Activated T-cell treated with anti-CD3 and anti-CD28 coated beads for 1 hour (primary cell): ENCODE data around the gene PTGER3.
"Not testable (repeated sequence)": the region's sequence is repeated elsewhere in the genome, so short reads cannot be mapped to it uniquely, and the experiment has no call there.

ENCODE experiments used
- DNase-seq: peaks from one replicate; pipeline ENCODE4 v3.0.0-alpha.2; 2020; ENCODE audit warnings: low read depth

Gene PTGER3

GRCh38 chr1:70947835-70948234, 99.8 kb downstream of the PTGER3 start:
- DNase-seq = no peak

- DNase-seq = no peak
Observed at GRCh38 chr1:70945676-70946075, 101.9 kb downstream of the PTGER3 start.

GRCh38 chr1:70945251-70945650, 102.4 kb downstream of the PTGER3 start:
- DNase-seq = no peak

GRCh38 chr1:70941563-70941962, 106.1 kb downstream of the PTGER3 start:
- no peak for DNase-seq

- not testable (repeated sequence) for DNase-seq
Observed at GRCh38 chr1:70940398-70940797, 107.2 kb downstream of the PTGER3 start.

GRCh38 chr1:70934194-70934961, 113.2 kb downstream of the PTGER3 start:
- DNase-seq = no peak

GRCh38 chr1:70930062-70930461, 117.6 kb downstream of the PTGER3 start:
- no peak for DNase-seq

GRCh38 chr1:70922196-70922595, 125.4 kb downstream of the PTGER3 start:
- no peak for DNase-seq
